HG03575 (cell line): ENCODE data around the gene SSTR3.
"Not testable (repeated sequence)": the region's sequence is repeated elsewhere in the genome, so short reads cannot be mapped to it uniquely, and the experiment has no call there.

Experiments
- ATAC-seq: cut with Tn5 transposase; IDR thresholded peaks from one replicate; pipeline ENCODE4 v1.9.1; 2021; ENCODE audit not compliant: unreplicated experiment, insufficient number of reproducible peaks, low FRiP score; ENCODE audit errors: extremely low read depth

The SSTR3 gene

GRCh38 chr22:37202001-37202555 is 10.2 kb downstream of the SSTR3 start:
- no peak for ATAC-seq

GRCh38 chr22:37201443-37201820 is 10.8 kb downstream of the SSTR3 start:
- not testable (repeated sequence) for ATAC-seq

GRCh38 chr22:37199760-37200108 is 12.5 kb downstream of the SSTR3 start:
- no peak for ATAC-seq

GRCh38 chr22:37199103-37199759 is 13.0 kb downstream of the SSTR3 start:
- ATAC-seq, result peak; percentile 54

GRCh38 chr22:37198258-37199102 is 13.8 kb downstream of the SSTR3 start:
- ATAC-seq, result no peak

GRCh38 chr22:37197451-37198257 is 14.6 kb downstream of the SSTR3 start:
- ATAC-seq, result no peak

GRCh38 chr22:37196539-37197450 is 15.5 kb downstream of the SSTR3 start:
- ATAC-seq, result no peak

GRCh38 chr22:37195921-37196320 is 16.4 kb downstream of the SSTR3 start:
- no peak for ATAC-seq

- no peak for ATAC-seq
These were observed 17.5 kb downstream of the SSTR3 start for GRCh38 chr22:37194750-37195149.

GRCh38 chr22:37193629-37194191 is 18.6 kb downstream of the SSTR3 start:
- no peak for ATAC-seq

- no peak for ATAC-seq
These were observed 19.5 kb downstream of the SSTR3 start for GRCh38 chr22:37192741-37193140.

- ATAC-seq, result no peak
These were observed 20.1 kb downstream of the SSTR3 start for GRCh38 chr22:37192204-37192603.

- ATAC-seq, result no peak
These were observed 22.0 kb downstream of the SSTR3 start for GRCh38 chr22:37190262-37190780.

- no peak for ATAC-seq
These were observed 23.3 kb downstream of the SSTR3 start for GRCh38 chr22:37188901-37189466.

- ATAC-seq, result no peak
These were observed 24.2 kb downstream of the SSTR3 start, which contains the start of gene C1QTNF6 for GRCh38 chr22:37187891-37188761. C1QTNF6 (minus strand) TSS chr22:37188247; CDS start chr22:37188213, 34 bp downstream.

GRCh38 chr22:37187552-37187890 is 24.8 kb downstream of the SSTR3 start:
- ATAC-seq, result no peak

GRCh38 chr22:37186997-37187522 is 25.2 kb downstream of the SSTR3 start:
- ATAC-seq, result no peak
